Esophagus squamous epithelium (tissue), 5 donors: ENCODE results near the gene FOCAD. TPM values are rescaled to one million over a fixed set of nuclear protein-coding genes. Genes with fewer than 3 reads are reported as not detected.

Experiments used
- DNase-seq: peaks from one replicate; lab custom pipeline; 2025; lab: John Stamatoyannopoulos, UW
- H3K27ac ChIP-seq, 4 donors: fragments of 200-600 bp; sonication (generic); one replicate each; pipeline ENCODE4 v1.5.1; 2016 to 2019; ENCODE audit warnings: mild to moderate bottlenecking in 1 of 4
- H3K27me3 ChIP-seq, 4 donors: fragments of 200-600 bp; sonication (generic); 1 replicate in 3 of 4; 2 replicates in 1 of 4; pipeline versions ENCODE4 v1.5.1 to v1.6.0; 2017 to 2021; ENCODE audit warnings: antibody characterized with exemption in 1 of 4
- H3K36me3 ChIP-seq, 3 donors: fragments of 200-600 bp; sonication (generic); one replicate each; pipeline ENCODE4 v1.5.1; 2016 to 2019
- H3K4me1 ChIP-seq, 3 donors: fragments of 200-600 bp; sonication (generic); one replicate each; pipeline ENCODE4 v1.5.1; 2017 to 2019
- H3K4me3 ChIP-seq, 4 donors: fragments of 200-600 bp; sonication (generic); 1 replicate in 3 of 4; 2 replicates in 1 of 4; pipeline ENCODE4 v1.5.1; 2016 to 2019; ENCODE audit warnings: mild to moderate bottlenecking in 2 of 4, moderate library complexity in 1 of 4
- H3K9me3 ChIP-seq, 3 donors: fragments of 200-600 bp; sonication (generic); one replicate each; pipeline ENCODE4 v1.5.1; 2016 to 2019
- POLR2A ChIP-seq, 4 donors: fragments of 450-650 bp; IDR thresholded peaks; one replicate each; pipeline ENCODE4 v1.6.1; 2017; ENCODE audit warnings: antibody characterized with exemption in 4 of 4, mild to moderate bottlenecking in 4 of 4, moderate library complexity in 3 of 4
- WGBS, 2 donors: methylation state at CpG; one replicate each; pipeline ENCODE4 v1.1.5; 2018; 5-methylcytosine and 5-hydroxymethylcytosine counted together
- intact Hi-C: fragments of 100-400 bp; cut with DNase I; formaldehyde crosslinking; loops from one replicate; pipeline ENCODE4 v1.15.0; 2022
- total RNA-seq, 4 donors: library from RNA; depleted of rRNA; stranded (reverse); fragments of >200 nt; gene quantifications; one replicate each; pipeline ENCODE4 v1.1.0, GENCODE V29; 2016
- TF ChIP-seq, protein P1 (sequence below), 6 experiments: fragments of 450-650 bp in 4 of 6; fragments of 200-600 bp in 2 of 6; sonication (generic) in 2 of 6; IDR thresholded peaks; one replicate each; pipeline ENCODE4 v1.5.1; 2016 to 2019; ENCODE audit warnings: antibody characterized with exemption in 6 of 6, mild to moderate bottlenecking in 4 of 6, moderate library complexity in 4 of 6
- donor health status: DM: yes; HTN: yes; CAD: no.

Gene FOCAD
- total RNA-seq, 4 donors from 2014 or later = 20.7 to 34.9 (median 25.5) TPM

DNA sequence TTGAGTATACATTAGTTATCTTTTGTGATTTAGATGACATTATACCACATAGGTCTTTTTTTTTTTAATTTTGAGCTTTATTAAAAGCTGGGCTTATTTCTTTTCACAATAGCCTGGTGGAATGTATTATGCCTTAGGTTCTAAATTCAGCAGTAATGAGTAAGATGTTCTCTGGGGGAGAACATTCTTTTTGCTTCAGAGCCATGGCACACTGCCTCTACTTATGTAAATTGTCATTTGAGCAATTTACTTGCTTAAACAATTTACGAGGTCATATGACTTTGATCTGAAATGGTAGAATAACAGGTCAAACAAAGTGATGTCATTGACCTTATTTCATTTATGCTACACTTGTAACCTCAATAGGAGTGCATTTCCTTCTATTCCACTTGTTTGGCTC, 154.2 kb downstream of the FOCAD start:
- Histone ChIP-seq H3K9me3 (no peaks in the 10 kb centered on the region), H3K27me3 (no peaks in the 10 kb centered on the region), H3K4me1 (no peaks in the 10 kb centered on the region), H3K36me3 (no peaks in the 10 kb centered on the region), H3K4me3 (no peak overlapping the region), H3K27ac (no peak overlapping the region)
- TF ChIP-seq POLR2A (IDR thresholded peaks at IDR 0.05) = no peak
- TF ChIP-seq, protein P1, sequence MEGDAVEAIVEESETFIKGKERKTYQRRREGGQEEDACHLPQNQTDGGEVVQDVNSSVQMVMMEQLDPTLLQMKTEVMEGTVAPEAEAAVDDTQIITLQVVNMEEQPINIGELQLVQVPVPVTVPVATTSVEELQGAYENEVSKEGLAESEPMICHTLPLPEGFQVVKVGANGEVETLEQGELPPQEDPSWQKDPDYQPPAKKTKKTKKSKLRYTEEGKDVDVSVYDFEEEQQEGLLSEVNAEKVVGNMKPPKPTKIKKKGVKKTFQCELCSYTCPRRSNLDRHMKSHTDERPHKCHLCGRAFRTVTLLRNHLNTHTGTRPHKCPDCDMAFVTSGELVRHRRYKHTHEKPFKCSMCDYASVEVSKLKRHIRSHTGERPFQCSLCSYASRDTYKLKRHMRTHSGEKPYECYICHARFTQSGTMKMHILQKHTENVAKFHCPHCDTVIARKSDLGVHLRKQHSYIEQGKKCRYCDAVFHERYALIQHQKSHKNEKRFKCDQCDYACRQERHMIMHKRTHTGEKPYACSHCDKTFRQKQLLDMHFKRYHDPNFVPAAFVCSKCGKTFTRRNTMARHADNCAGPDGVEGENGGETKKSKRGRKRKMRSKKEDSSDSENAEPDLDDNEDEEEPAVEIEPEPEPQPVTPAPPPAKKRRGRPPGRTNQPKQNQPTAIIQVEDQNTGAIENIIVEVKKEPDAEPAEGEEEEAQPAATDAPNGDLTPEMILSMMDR (IDR thresholded peaks at IDR 0.05) = no peak
- intact Hi-C loops = no loop called here
- DNase-seq = no peak
- 38 to 59% methylated on average over 1 of the region's 1 CpG for WGBS, 2 donors

DNA sequence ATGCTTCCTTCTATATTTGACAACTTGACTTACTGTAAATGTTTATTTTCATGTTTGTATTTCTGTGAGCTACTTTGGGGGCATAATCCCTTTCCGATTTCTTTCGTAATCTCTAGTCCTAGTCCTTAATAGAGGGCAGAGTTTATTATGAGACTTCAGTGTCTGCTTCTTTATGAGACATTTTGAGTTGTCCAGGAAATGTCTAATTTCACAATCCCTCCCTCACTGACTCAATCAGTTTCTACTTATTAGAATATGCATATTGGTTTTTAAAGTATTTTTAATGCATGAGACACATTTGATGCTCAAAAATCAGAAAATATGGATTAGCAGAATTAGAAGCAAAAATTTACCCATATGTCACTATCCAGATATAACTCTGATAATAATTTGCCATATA, 160.9 kb downstream of the FOCAD start:
- 65 to 77% methylated on average over 2 of the region's 2 CpGs for WGBS, 2 donors

DNA sequence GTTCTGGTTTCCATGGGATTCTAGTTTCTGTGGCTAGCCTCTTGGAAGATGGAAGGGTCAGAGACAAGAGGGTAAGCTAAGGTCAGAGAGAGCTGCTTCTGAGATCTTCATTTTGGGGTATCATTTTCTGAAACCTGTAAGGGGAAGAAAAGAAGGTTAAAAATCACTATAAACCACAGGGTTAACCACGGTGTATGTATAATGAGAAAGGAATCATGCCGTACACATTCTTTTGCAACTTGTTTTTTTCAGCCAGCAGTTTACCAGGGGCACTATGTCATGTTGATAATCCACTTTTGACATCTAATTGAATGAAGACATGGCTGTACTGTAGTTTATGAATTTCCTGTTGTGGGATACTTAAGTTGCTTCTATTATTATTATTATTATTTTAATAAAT, 164.4 kb downstream of the FOCAD start:
- intact Hi-C loops = no loop called here
- Histone ChIP-seq H3K36me3 (no peaks in the 10 kb centered on the region), H3K4me3 (no peak overlapping the region), H3K27me3 (no peaks in the 10 kb centered on the region), H3K4me1 (no peaks in the 10 kb centered on the region), H3K27ac (no peak overlapping the region), H3K9me3 (no peaks in the 10 kb centered on the region)
- TF ChIP-seq POLR2A (IDR thresholded peaks at IDR 0.05) = no peak
- TF ChIP-seq, protein P1 (IDR thresholded peaks at IDR 0.05) = no peak
- DNase-seq = no peak
- WGBS, 2 donors = 44 to 53% methylated on average over 2 of the region's 2 CpGs

More for the DNA sequence above, 160.9 kb downstream of the FOCAD start:
- Histone ChIP-seq H3K9me3 (no peaks in the 10 kb centered on the region), H3K27me3 (no peaks in the 10 kb centered on the region), H3K4me1 (no peaks in the 10 kb centered on the region), H3K27ac (no peak overlapping the region), H3K4me3 (no peak overlapping the region), H3K36me3 (no peaks in the 10 kb centered on the region)
- TF ChIP-seq, protein P1 (IDR thresholded peaks at IDR 0.05) = no peak
- no peak for TF ChIP-seq POLR2A (IDR thresholded peaks at IDR 0.05)
- DNase-seq = no peak
- intact Hi-C loops = no loop called here

DNA sequence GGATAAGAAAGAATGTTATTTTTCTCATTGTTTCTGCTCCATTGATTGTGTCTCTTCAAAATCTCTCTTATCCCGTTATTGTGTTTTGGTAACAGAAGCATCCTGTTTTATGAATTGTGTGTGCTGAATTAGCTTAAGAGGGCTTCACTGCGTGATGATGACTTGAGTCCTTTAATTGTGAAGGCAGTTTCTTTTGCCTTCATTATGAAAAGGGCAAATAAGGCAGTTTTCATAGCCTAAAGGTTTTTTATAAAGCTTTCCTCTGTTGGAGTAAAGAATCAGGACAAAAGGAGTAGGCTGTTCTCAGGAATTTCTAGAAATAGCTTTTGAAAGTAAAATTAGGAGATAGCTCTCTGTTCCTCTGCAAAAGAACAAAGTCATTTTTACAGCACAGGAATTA, 169.8 kb downstream of the FOCAD start:
- H3K9me3 ChIP-seq = no peaks in the 10 kb centered on the region
- H3K36me3 ChIP-seq = no peaks in the 10 kb centered on the region
- no peak for DNase-seq
- no peak overlapping the region for H3K27ac ChIP-seq
- intact Hi-C loops = no loop called here
- 66 to 70% methylated on average over 2 of the region's 2 CpGs for WGBS, 2 donors
- H3K27me3 ChIP-seq = no peaks in the 10 kb centered on the region
- TF ChIP-seq, protein P1 (IDR thresholded peaks at IDR 0.05) = no peak
- TF ChIP-seq POLR2A (IDR thresholded peaks at IDR 0.05) = no peak
- H3K4me3 ChIP-seq = no peak overlapping the region
- no peaks in the 10 kb centered on the region for H3K4me1 ChIP-seq

DNA sequence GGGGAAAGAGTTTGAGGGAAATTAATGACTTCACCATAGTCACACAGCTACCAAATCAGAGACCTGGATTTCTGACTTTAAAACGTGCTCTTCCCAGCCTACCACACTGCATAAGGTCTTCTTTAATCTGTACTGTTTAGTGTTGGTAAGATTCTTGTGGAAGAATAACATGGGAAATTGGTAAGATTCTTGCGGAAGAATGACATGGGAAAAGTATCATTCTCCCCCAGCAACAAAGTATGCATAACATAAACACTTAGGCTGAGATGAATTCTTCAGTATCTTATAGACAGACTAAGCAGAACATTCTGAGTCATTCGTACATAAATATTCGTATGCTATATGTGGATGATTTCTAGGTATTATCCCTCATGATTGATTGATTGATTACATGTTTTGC, 170.4 kb downstream of the FOCAD start:
- DNase-seq = no peak
- Histone ChIP-seq H3K4me1 (no peaks in the 10 kb centered on the region), H3K4me3 (no peak overlapping the region), H3K9me3 (no peaks in the 10 kb centered on the region), H3K27me3 (no peaks in the 10 kb centered on the region), H3K36me3 (no peaks in the 10 kb centered on the region), H3K27ac (no peak overlapping the region)
- TF ChIP-seq, protein P1 (IDR thresholded peaks at IDR 0.05) = no peak
- no peak for TF ChIP-seq POLR2A (IDR thresholded peaks at IDR 0.05)
- intact Hi-C loops = no loop called here
- WGBS, 2 donors = 70 to 74% methylated on average over 4 of the region's 4 CpGs
